Prostate gland (tissue), 2 donors: ENCODE measurements around the gene CHN1.

Experiments
- CTCF ChIP-seq, 4 experiments: fragments of 200-600 bp in 2 of 4; fragments of 450-650 bp in 2 of 4; sonication (generic) in 2 of 4; IDR thresholded peaks; 1 replicate in 3 of 4; 2 replicates in 1 of 4; pipeline ENCODE4 v1.5.1; 2016 to 2019; ENCODE audit warnings: antibody characterized with exemption in 4 of 4, mild to moderate bottlenecking in 2 of 4, moderate library complexity in 2 of 4
- POLR2AphosphoS5 ChIP-seq: sonication (generic); formaldehyde crosslinking; IDR thresholded peaks from one replicate; pipeline ENCODE4 v1.6.1; 2017; ENCODE audit warnings: antibody characterized with exemption

DNA sequence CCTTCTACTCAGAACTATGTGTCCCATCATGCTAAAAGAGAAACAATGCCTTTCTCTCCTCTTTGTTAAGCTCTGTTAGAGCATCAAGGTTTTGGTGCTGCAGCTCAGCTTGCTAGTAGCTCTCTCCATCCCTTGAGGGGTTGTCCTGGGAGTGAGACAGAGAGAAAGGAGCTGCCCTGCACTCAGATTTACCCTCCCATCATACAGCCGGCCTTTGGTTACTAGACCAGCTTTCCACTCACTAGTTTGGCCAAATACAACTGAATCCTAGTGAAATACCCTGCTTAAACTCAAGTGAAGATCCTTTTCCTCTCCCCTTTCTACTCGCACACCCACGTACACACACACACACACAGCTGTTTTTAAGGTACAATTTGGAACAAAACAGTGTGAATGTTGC lies 2.3 kb upstream of the CHN1 start:
- TF ChIP-seq CTCF (IDR thresholded peaks at IDR 0.05), result no peak
- no peak for TF ChIP-seq POLR2AphosphoS5
